Activated naive CD4-positive, alpha-beta T cell treated with anti-CD3 and anti-CD28 coated beads, Interleukin-2, amount 10 ng/mL, durations not matched to agents 7 days and 5 days (primary cell): Measurements from ENCODE around the gene GATM.
"Not testable (repeated sequence)": the region's sequence is repeated elsewhere in the genome, so short reads cannot be mapped to it uniquely, and the experiment has no call there.

Experiments
- CTCF ChIA-PET: fragments of 350-600 bp; sonication (Branson Sonifier 250); formaldehyde crosslinking; loops from one replicate; lab custom pipeline; 2021; ENCODE audit warnings: antibody characterized with exemption; lab: Charles Lee
- DNase-seq: peaks from one replicate; pipeline ENCODE4 v3.0.0-alpha.2; 2020
- H3K27ac Mint-ChIP-seq: one replicate; pipeline ENCODE4 v1.8.0; 2021; ENCODE audit warnings: mild to moderate bottlenecking, moderate library complexity, mixed read lengths
- H3K27me3 Mint-ChIP-seq: one replicate; pipeline ENCODE4 v1.8.0; 2021; ENCODE audit warnings: mild to moderate bottlenecking, mixed read lengths
- H3K36me3 Mint-ChIP-seq: one replicate; pipeline ENCODE4 v1.8.0; 2021; ENCODE audit warnings: mixed read lengths
- H3K4me1 Mint-ChIP-seq: one replicate; pipeline ENCODE4 v1.8.0; 2021; ENCODE audit warnings: mixed read lengths
- H3K4me3 Mint-ChIP-seq: one replicate; pipeline ENCODE4 v1.8.0; 2021; ENCODE audit warnings: mild to moderate bottlenecking, moderate library complexity, mixed read lengths
- H3K9me3 Mint-ChIP-seq: one replicate; pipeline ENCODE4 v1.8.0; 2021; ENCODE audit warnings: mixed read lengths

The GATM gene

GRCh38 chr15:45328663-45329062 is 49.7 kb downstream of the GATM start:
- H3K27me3 Mint-ChIP-seq, result peaks cover 22% of the 10 kb centered on the region
- no peaks in the 10 kb centered on the region for H3K36me3 Mint-ChIP-seq
- CTCF ChIA-PET, result interaction anchor here (1.4 kb wide), 1 partner anchor 9 kb away, joined by 5 read pairs; no protein-coding TSS in a partner anchor
- no peak overlapping the region for H3K4me3 Mint-ChIP-seq
- no peaks in the 10 kb centered on the region for H3K9me3 Mint-ChIP-seq
- DNase-seq, result no peak
- no peak overlapping the region for H3K27ac Mint-ChIP-seq
- no peaks in the 10 kb centered on the region for H3K4me1 Mint-ChIP-seq

DNA sequence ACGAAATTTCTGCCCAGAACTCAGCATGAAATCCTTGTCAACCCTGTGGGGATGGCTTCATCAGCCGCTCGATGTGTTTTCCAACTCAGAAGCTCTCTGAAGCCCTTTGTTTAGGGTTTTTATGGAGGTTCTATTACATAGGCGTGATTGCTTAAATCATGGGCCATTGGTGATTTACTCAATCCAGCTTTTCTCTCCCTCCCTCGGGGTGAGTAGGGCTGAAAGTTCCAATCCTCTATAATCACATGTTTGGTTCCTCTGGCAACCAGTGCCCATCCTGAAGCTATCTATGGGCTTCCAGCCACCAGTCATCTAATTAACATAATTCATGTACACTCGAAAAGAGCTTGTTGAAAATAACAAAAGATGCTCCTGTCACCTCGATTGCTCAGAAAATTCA is 51.6 kb downstream of the GATM start:
- CTCF ChIA-PET, result interaction anchor here (0.8 kb wide), 1 partner anchor 126 kb away, joined by 3 read pairs; no protein-coding TSS in a partner anchor
- DNase-seq, result no peak
- H3K36me3 Mint-ChIP-seq, result no peaks in the 10 kb centered on the region
- H3K4me1 Mint-ChIP-seq, result no peaks in the 10 kb centered on the region
- no peaks in the 10 kb centered on the region for H3K9me3 Mint-ChIP-seq
- no peak overlapping the region for H3K4me3 Mint-ChIP-seq
- H3K27me3 Mint-ChIP-seq, result peaks cover 15% of the 10 kb centered on the region
- no peak overlapping the region for H3K27ac Mint-ChIP-seq

DNA sequence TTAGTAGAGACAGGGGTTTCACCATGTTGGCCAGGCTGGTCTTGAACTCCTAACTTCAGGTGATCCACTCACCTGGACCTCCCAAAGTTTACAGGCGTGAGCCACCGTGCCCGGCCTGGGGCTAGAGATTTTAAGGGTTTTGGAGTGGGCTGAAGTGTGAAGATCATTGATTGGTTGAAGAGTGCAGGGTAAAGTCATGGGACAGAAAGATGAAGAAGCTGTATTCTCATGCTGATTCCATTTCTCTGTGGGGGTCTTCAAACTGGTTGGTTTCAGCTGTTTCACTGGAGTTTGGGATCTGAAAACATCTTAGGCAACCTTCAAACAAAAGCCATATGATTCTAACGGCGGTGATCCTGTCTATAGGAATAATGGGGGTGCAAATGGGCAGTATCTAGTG is 52.1 kb downstream of the GATM start:
- Mint-ChIP-seq H3K36me3 (no peaks in the 10 kb centered on the region), H3K4me3 (no peak overlapping the region), H3K27ac (no peak overlapping the region), H3K4me1 (no peaks in the 10 kb centered on the region), H3K27me3 (peaks cover 15% of the 10 kb centered on the region), H3K9me3 (no peaks in the 10 kb centered on the region)
- no peak for DNase-seq
- CTCF ChIA-PET, result no interaction called here

GRCh38 chr15:45320581-45321205 is 57.7 kb downstream of the GATM start:
- no peak overlapping the region for H3K4me3 Mint-ChIP-seq
- no peaks in the 10 kb centered on the region for H3K36me3 Mint-ChIP-seq
- CTCF ChIA-PET, result no interaction called here
- no peaks in the 10 kb centered on the region for H3K4me1 Mint-ChIP-seq
- DNase-seq, result no peak
- peaks cover 9% of the 10 kb centered on the region for H3K27me3 Mint-ChIP-seq
- H3K27ac Mint-ChIP-seq, result no peak overlapping the region
- no peaks in the 10 kb centered on the region for H3K9me3 Mint-ChIP-seq

- Mint-ChIP-seq H3K9me3 (no peaks in the 10 kb centered on the region), H3K27me3 (peaks cover 8% of the 10 kb centered on the region), H3K27ac (no peak overlapping the region), H3K36me3 (no peaks in the 10 kb centered on the region), H3K4me1 (no peaks in the 10 kb centered on the region), H3K4me3 (no peak overlapping the region)
- CTCF ChIA-PET, result no interaction called here
- no peak for DNase-seq
Measured at GRCh38 chr15:45319472-45320214, 58.7 kb downstream of the GATM start.

- H3K27me3 Mint-ChIP-seq, result peaks cover 4% of the 10 kb centered on the region
- no peaks in the 10 kb centered on the region for H3K4me1 Mint-ChIP-seq
- no peaks in the 10 kb centered on the region for H3K9me3 Mint-ChIP-seq
- no peak overlapping the region for H3K27ac Mint-ChIP-seq
- CTCF ChIA-PET, result interaction anchor here (0.7 kb wide), 1 partner anchor 33 kb away, joined by 3 read pairs; no protein-coding TSS in a partner anchor
- no peaks in the 10 kb centered on the region for H3K36me3 Mint-ChIP-seq
- no peak overlapping the region for H3K4me3 Mint-ChIP-seq
- DNase-seq, result no peak
Measured at GRCh38 chr15:45314960-45315359, 63.4 kb downstream of the GATM start.

GRCh38 chr15:45314117-45314516 is 64.2 kb downstream of the GATM start:
- H3K4me3 Mint-ChIP-seq, H3K36me3 Mint-ChIP-seq, H3K4me1 Mint-ChIP-seq, H3K27ac Mint-ChIP-seq, DNase-seq, H3K27me3 Mint-ChIP-seq, CTCF ChIA-PET, H3K9me3 Mint-ChIP-seq: not testable (repeated sequence)
